Non-pigmented ciliary epithelial cell (primary cell): ENCODE measurements around the gene RNF149.

Experiments
- DNase-seq: peaks from one replicate; pipeline ENCODE4 v3.0.0-alpha.2; 2010; ENCODE audit warnings: low read depth

Gene RNF149

GRCh38 chr2:101294861-101295260 is 13.6 kb downstream of the RNF149 start:
- no peak for DNase-seq

GRCh38 chr2:101293544-101293943 is 15.0 kb downstream of the RNF149 start:
- no peak for DNase-seq

- DNase-seq = no peak
Observed at GRCh38 chr2:101291973-101292372, 16.5 kb downstream of the RNF149 start.

DNA sequence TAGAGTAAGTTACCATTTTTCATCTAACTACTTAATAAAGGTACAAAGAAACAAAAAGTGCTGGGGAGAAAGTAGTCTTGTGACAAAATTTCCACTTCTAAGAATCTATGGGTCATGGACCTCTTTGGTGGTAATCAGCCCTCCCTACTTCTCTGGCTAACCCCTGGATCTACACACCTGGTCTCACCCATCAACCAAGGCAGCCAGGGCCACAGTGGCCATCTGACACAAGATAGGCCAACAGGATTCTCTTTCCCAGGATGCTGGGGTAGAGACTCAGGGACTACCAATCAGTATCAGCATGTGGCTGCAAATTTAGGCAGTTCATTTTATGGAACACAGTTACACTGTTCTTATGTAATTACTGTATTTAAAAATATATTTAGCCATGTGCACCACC is 17.8 kb downstream of the RNF149 start:
- DNase-seq = no peak

GRCh38 chr2:101287303-101287702 is 21.2 kb downstream of the RNF149 start:
- no peak for DNase-seq

- DNase-seq = no peak
Observed at GRCh38 chr2:101286684-101287083, 21.8 kb downstream of the RNF149 start.

GRCh38 chr2:101282980-101283379 is 25.5 kb downstream of the RNF149 start:
- DNase-seq = no peak

GRCh38 chr2:101281482-101281881 is 27.0 kb downstream of the RNF149 start:
- no peak for DNase-seq

DNA sequence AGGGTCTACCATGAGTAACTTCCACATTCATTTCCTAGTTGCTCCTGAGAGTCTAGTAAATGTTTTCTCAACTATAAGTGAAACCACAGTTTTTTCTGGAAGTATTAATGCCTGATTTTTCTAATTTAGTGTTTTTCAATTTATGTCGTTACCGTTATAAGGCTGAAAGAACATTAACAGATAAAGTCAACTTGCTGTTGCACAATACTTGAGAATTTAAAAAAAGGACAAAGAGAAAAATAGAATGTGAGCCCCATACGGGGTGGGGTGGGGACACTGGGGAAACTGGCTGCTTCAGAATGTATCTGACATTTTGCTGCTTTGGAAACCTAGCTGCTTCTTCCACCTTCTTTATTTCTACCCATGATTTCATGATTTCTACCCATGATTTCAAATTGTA is 29.6 kb downstream of the RNF149 start:
- DNase-seq = no peak

GRCh38 chr2:101277111-101277510 is 31.4 kb downstream of the RNF149 start:
- DNase-seq = no peak

GRCh38 chr2:101274142-101274541 is 34.4 kb downstream of the RNF149 start:
- no peak for DNase-seq

GRCh38 chr2:101273056-101273455 is 35.4 kb downstream of the RNF149 start:
- DNase-seq = no peak

DNA sequence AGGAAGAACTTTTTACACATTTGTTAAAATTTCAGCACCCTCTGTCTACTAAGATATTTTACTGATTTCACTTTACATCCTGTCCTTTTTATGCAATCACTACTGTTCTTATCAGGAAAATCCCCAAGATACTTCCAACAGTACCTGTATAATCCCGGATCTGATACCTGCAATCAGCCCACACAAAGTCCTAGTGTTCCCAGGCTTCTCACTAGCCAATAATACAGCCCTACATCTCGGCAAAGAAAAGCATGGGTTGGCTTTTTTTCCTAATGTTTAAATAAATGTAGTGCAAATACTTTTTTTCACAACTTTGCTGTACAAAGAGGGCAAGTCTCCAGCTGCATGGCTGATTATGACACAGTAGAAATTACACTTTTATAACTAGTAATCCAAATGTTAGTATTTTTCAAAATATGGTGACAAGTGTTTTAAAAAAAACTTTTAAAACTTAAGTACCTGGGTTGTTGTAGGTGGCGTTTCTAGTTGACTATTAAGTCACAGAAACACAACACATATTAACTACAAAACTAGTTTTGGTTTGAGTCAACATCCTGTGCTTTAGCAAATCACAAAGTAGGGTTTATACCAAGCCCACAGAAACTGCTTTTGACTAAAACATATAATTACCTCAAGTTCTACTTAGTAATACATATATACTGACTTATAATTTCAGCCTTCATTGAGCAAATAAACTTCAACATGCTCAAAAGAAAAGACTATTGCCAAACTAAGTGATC is 36.3 kb downstream of the RNF149 start:
- DNase-seq = no peak

DNA sequence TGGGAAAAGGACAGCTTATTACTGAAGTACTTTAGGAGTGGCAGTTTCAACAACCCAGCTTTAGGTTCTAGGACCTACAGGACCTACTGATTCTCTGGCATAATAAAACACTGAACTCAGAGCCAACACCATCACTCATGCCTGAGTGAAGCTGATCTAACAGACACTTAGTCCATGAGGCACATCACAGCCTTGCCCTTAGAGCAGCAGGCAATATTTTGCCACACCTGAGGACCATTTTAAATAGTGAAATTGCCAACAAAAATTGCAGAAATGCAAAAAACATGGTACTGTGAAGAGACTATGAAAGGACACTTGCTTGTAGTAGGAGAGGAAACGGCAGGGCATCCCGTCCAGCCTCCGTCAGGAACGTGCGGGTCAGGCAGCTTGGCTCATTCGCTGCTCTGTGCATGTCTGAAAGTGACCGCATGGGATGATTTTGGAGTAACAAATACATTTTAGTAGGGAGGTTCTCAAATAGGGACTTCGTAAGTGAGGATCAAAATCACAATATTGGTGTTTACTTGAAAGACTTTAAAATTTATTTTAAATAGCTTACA is 37.7 kb downstream of the RNF149 start:
- DNase-seq = no peak

GRCh38 chr2:101267671-101268656 is 40.5 kb downstream of the RNF149 start:
- DNase-seq = no peak

DNA sequence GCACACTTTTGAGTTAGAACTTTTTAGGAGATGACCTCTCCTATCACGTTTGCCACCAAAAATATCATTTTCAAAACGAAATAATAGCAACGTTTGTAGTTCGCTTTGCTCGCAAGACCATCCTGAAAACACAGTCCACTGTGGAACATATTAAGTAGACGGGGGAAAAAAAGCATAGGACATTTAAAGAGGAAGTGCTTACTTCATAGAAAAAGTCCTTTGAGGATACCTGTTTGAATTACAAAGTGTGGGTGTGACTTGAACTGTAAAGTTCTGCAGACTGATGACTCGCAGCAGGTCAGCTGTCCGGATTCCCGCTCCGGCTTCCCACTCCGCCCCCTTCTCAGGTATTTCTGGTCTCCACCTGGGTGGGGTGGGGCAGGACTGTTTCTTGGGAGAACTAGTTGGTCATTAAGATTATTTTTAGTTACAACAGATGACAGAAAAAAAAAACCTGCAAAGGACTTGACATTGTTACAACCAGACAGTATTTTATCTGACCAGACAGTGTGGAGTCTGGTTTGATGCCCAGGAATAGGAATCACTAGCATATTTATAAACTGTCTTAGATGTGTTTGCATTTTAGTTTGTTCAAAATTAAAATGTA is 42.5 kb downstream of the RNF149 start:
- no peak for DNase-seq

DNA sequence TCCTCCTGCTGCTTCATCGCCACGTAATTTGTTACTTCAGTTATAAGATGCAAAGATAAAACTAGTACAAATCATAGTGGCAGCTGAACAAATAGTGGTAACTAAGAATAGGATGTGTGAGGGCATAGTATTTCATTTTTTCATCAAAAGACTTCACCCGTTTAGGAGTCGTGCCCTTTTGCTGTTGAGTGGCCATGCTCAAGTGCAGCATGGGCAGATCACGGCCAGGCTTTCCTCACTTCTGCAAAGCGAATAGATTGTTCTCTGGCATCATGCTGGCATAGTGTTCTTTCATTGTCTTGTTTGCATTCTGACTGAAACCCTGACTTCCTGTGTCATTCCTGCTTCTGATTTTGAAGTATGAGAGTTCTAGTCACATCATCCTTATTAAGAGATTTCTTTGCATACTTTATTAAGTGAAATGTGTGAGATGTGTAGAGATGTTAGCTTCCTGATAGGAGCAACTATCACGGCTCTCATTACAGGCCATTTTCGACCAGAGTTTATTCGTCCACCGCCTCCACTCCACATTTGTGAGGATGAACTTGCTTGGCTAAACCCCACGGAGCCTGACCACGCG is 44.1 kb downstream of the RNF149 start:
- no peak for DNase-seq

GRCh38 chr2:101263377-101263800 is 45.1 kb downstream of the RNF149 start:
- DNase-seq = no peak

- no peak for DNase-seq
Observed at GRCh38 chr2:101262142-101262541, 46.4 kb downstream of the RNF149 start.

GRCh38 chr2:101258804-101259203 is 49.7 kb downstream of the RNF149 start:
- DNase-seq = no peak

DNA sequence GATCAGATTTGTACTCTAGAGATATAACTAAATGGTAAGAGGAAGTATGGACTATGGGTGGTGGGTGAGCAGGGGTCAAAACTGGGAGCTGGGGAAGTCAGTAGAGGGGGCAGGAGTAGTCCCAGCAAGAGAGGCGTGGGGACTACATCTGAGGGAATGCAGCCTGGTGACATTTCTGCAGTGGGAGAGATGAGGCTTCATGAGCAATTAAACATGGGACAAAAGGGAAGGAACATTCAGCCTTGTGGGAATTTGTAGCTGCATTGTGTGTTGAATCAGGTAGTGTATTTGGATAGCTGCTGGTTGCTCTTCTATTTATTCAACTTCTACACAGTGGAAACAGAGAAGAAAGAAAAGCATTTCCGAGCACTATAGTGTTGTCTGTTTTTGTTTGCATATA is 52.2 kb downstream of the RNF149 start:
- no peak for DNase-seq

GRCh38 chr2:101255501-101255900 is 53.0 kb downstream of the RNF149 start:
- DNase-seq = no peak
